Left lung (tissue), 10 donors: ENCODE measurements around the gene ALLC. TPM values are rescaled to one million over a fixed set of nuclear protein-coding genes. Genes with fewer than 3 reads are reported as not detected.
A peak's percentile ranks its signal among the peaks of the same experiment; 100 is the strongest.

Source experiments
- ATAC-seq: fragments of 200-7000 bp; cut with Tn5 transposase; one replicate; pipeline ENCODE4 v1.9.1; 2020; ENCODE audit warnings: moderate library complexity
- DNase-seq, 4 donors: peaks; one replicate each; pipeline ENCODE4 v3.0.0-alpha.2; 2013 to 2020
- H3K27ac ChIP-seq, 2 donors: fragments of 200-600 bp; sonication (generic) in 1 of 2; one replicate each; pipeline versions ENCODE4 v1.5.0 to v1.8.0; 2020 to 2021
- H3K27me3 ChIP-seq, 2 donors: fragments of 200-600 bp; sonication (generic) in 1 of 2; one replicate each; pipeline versions ENCODE4 v1.5.0 to v1.8.0; 2020 to 2021
- H3K36me3 ChIP-seq, 2 donors: fragments of 200-600 bp; sonication (generic) in 1 of 2; one replicate each; pipeline versions ENCODE4 v1.5.0 to v1.8.0; 2020 to 2021
- H3K4me1 ChIP-seq, 2 donors: fragments of 200-600 bp; one replicate each; pipeline ENCODE4 v1.8.0; 2021
- H3K4me3 ChIP-seq, 2 donors: fragments of 200-600 bp; sonication (generic) in 1 of 2; one replicate each; pipeline versions ENCODE4 v1.5.0 to v1.8.0; 2020 to 2021; ENCODE audit warnings: mild to moderate bottlenecking in 1 of 2
- H3K9me3 ChIP-seq, 2 donors: fragments of 200-600 bp; sonication (generic) in 1 of 2; one replicate each; pipeline versions ENCODE4 v1.5.0 to v1.8.0; 2020 to 2021
- CTCF ChIP-seq, 2 donors: fragments of 200-600 bp; sonication (generic) in 1 of 2; IDR thresholded peaks; one replicate each; pipeline versions ENCODE4 v1.5.0 to v1.8.0; 2021; ENCODE audit warnings: antibody characterized with exemption in 2 of 2
- intact Hi-C, 2 donors: fragments of 100-400 bp; cut with DNase I; formaldehyde crosslinking; loops; one replicate each; pipeline versions ENCODE4 v1.11.2 to v1.14.2; 2022
- polyA plus RNA-seq, 6 donors: library from polyadenylated mRNA; unstranded; fragments of 120-200 nt; gene quantifications; one replicate each; pipeline ENCODE4 v1.2.1, GENCODE V29; 2013; ENCODE audit not compliant: insufficient read length in 6 of 6
- total RNA-seq, 2 donors: library from RNA; stranded (reverse); fragmentation: NEBNext Ultra II Directional; extraction: Animal tissue kit (Norgen Biotek cat#: 25700); gene quantifications; one replicate each; pipeline ENCODE4 v1.2.1, GENCODE V29; 2021
- donor health status: DM: no; HTN: yes; CAD: no.
- donor health status: DM: no; HTN: no; CAD: no.

The ALLC gene
- total and polyA plus RNA-seq, 8 donors: 0.13 TPM; not detected in 7

- H3K9me3 ChIP-seq: no peaks in the 10 kb centered on the region
- no peaks in the 10 kb centered on the region for H3K4me1 ChIP-seq
- no peaks in the 10 kb centered on the region for H3K36me3 ChIP-seq
- intact Hi-C loops: no loop called here
- H3K27me3 ChIP-seq: no peaks in the 10 kb centered on the region
- H3K4me3 ChIP-seq: no peak overlapping the region
- no peak for ATAC-seq
- TF ChIP-seq CTCF (IDR thresholded peaks at IDR 0.05): no peak
- no peak overlapping the region for H3K27ac ChIP-seq
- DNase-seq: peak in 1 of 4 donors; percentile 69
Observed at GRCh38 chr2:3739313-3739712, 81.3 kb downstream of the ALLC start.

GRCh38 chr2:3741396-3741795, 83.4 kb downstream of the ALLC start:
- Histone ChIP-seq H3K9me3 (no peaks in the 10 kb centered on the region), H3K4me1 (no peaks in the 10 kb centered on the region), H3K27me3 (no peaks in the 10 kb centered on the region), H3K36me3 (no peaks in the 10 kb centered on the region), H3K27ac (no peak overlapping the region), H3K4me3 (no peak overlapping the region)
- intact Hi-C loops: no loop called here
- no peak for ATAC-seq
- TF ChIP-seq CTCF (IDR thresholded peaks at IDR 0.05): no peak
- no peak for DNase-seq

GRCh38 chr2:3741867-3742602, 84.0 kb downstream of the ALLC start:
- no peaks in the 10 kb centered on the region for H3K9me3 ChIP-seq
- no peak for TF ChIP-seq CTCF (IDR thresholded peaks at IDR 0.05)
- no peak for DNase-seq
- no peak overlapping the region for H3K27ac ChIP-seq
- ATAC-seq: no peak
- H3K4me3 ChIP-seq: no peak overlapping the region
- intact Hi-C loops: no loop called here
- peaks cover 0 to 5% of the 10 kb centered on the region in 2 donors for H3K27me3 ChIP-seq
- no peaks in the 10 kb centered on the region for H3K36me3 ChIP-seq
- no peaks in the 10 kb centered on the region for H3K4me1 ChIP-seq

- intact Hi-C loops: no loop called here
- ATAC-seq (no peak), DNase-seq (no peak)
- H3K27me3 ChIP-seq: peaks cover 0 to 6% of the 10 kb centered on the region in 2 donors
- H3K4me3 ChIP-seq: no peak overlapping the region
- H3K27ac ChIP-seq: no peak overlapping the region
- H3K36me3 ChIP-seq: no peaks in the 10 kb centered on the region
- TF ChIP-seq CTCF (IDR thresholded peaks at IDR 0.05): no peak
- H3K9me3 ChIP-seq: no peaks in the 10 kb centered on the region
- H3K4me1 ChIP-seq: no peaks in the 10 kb centered on the region
Observed at GRCh38 chr2:3742743-3743508, 84.9 kb downstream of the ALLC start.

- intact Hi-C loops: no loop called here
- Histone ChIP-seq H3K27ac (no peak overlapping the region), H3K36me3 (no peaks in the 10 kb centered on the region), H3K4me3 (no peak overlapping the region), H3K9me3 (no peaks in the 10 kb centered on the region), H3K27me3 (peaks cover 0 to 6% of the 10 kb centered on the region in 2 donors), H3K4me1 (no peaks in the 10 kb centered on the region)
- no peak for TF ChIP-seq CTCF (IDR thresholded peaks at IDR 0.05)
- DNase-seq: no peak
- ATAC-seq: no peak
Observed at GRCh38 chr2:3743951-3744555, 86.1 kb downstream of the ALLC start.
